ENCODE results near the gene NAPSA.

- no peak for TF ChIP-seq CTCF (IDR thresholded peaks at IDR 0.05; ENCODE audit: low read depth, low read length)
- no peak for TF ChIP-seq EZH2phosphoT487 (IDR thresholded peaks at IDR 0.05; ENCODE audit: low read depth)
Observed at GRCh38 chr19:50329146-50329925, 36.1 kb downstream of the NAPSA start, which contains the start of gene KCNC3.
